NT2/D1 (cell line): Measurements from ENCODE around the gene CIB2.

Experiments used
- SUZ12 ChIP-seq: IDR thresholded peaks from 2 replicates; pipeline ENCODE4 v1.6.1; 2011; ENCODE audit not compliant: insufficient read length, insufficient read depth; ENCODE audit errors: extremely low read depth
- YY1 ChIP-seq: IDR thresholded peaks from 2 replicates; pipeline ENCODE4 v1.6.1; 2011; ENCODE audit not compliant: insufficient read length, insufficient read depth
- ZNF274 ChIP-seq: IDR thresholded peaks from 2 replicates; pipeline ENCODE4 v1.6.1; 2011; ENCODE audit warnings: mild to moderate bottlenecking, low read depth, low read length

- TF ChIP-seq SUZ12 (no peak), YY1 (no peak), ZNF274 (no peak)
Observed at GRCh38 chr15:78110916-78111475, 20.2 kb downstream of the CIB2 start.
